Measurements from ENCODE around the gene MED1. TPM values are rescaled to one million over a fixed set of nuclear protein-coding genes. Genes with fewer than 3 reads are reported as not detected.

The MED1 gene
- total and polyA plus RNA-seq, 4 donors, result 4.4 to 19.3 (median 9.1) TPM

DNA sequence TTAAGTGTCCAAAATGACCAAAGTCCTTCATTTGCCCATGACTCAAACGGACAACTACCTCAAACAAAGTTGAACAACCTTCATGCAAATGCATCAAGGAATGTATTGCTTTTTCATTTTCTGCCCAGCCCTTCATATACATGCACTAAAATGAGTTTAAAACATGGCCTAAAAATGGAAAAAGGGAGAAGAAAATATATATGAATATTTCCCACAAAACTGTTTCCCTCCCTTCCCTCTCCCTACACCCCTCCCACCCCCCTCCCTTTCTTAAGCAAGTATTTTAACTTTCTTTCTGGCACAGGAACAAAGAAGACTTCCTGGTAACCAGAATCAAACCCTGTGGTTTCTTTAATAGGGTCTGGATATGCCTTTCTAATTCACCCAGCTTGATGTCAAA lies 44.1 kb downstream of the MED1 start:
- Histone ChIP-seq H3K27me3 (ENCODE audit: control insufficient read depth in 4 of 4, insufficient read depth in 4 of 4, low read length in 3 of 4) (no peaks in the 10 kb centered on the region), H3K4me1 (ENCODE audit: control insufficient read depth in 4 of 4, insufficient read depth in 4 of 4, low read length in 3 of 4) (peaks cover 0 to 4% (median 1%) of the 10 kb centered on the region in 4 donors), H3K9ac (ENCODE audit: low read depth in 1 of 2, low read length in 2 of 2) (no peak overlapping the region), H3K9me3 (ENCODE audit: control insufficient read depth in 4 of 4, low read length in 3 of 4) (no peaks in the 10 kb centered on the region), H3K4me3 (ENCODE audit: low read depth in 1 of 3, low read length in 3 of 3) (no peak overlapping the region), H3K36me3 (ENCODE audit: control insufficient read depth in 4 of 4, insufficient read depth in 3 of 4, low read depth in 1 of 4, low read length in 3 of 4) (peaks cover 11 to 38% (median 32%) of the 10 kb centered on the region in 4 donors), H3K27ac (ENCODE audit: low read depth in 1 of 2, low read length in 2 of 2) (no peak overlapping the region)
- 53% methylated on average over 1 of the region's 1 CpG for WGBS
- TF ChIP-seq REST (IDR thresholded peaks at IDR 0.05) (no peak), FOXA1 (IDR thresholded peaks at IDR 0.05) (no peak), ZBTB33 (IDR thresholded peaks at IDR 0.05) (no peak), TAF1 (conservative IDR thresholded peaks at IDR 0.05) (no peak), HNF4G (IDR thresholded peaks at IDR 0.05) (no peak), NR2F2 (IDR thresholded peaks at IDR 0.05) (no peak), RXRA (IDR thresholded peaks at IDR 0.05) (no peak), YY1 (IDR thresholded peaks at IDR 0.05) (no peak), JUND (IDR thresholded peaks at IDR 0.05) (no peak), SP1 (IDR thresholded peaks at IDR 0.05) (no peak)
- TF ChIP-seq, protein P1, sequence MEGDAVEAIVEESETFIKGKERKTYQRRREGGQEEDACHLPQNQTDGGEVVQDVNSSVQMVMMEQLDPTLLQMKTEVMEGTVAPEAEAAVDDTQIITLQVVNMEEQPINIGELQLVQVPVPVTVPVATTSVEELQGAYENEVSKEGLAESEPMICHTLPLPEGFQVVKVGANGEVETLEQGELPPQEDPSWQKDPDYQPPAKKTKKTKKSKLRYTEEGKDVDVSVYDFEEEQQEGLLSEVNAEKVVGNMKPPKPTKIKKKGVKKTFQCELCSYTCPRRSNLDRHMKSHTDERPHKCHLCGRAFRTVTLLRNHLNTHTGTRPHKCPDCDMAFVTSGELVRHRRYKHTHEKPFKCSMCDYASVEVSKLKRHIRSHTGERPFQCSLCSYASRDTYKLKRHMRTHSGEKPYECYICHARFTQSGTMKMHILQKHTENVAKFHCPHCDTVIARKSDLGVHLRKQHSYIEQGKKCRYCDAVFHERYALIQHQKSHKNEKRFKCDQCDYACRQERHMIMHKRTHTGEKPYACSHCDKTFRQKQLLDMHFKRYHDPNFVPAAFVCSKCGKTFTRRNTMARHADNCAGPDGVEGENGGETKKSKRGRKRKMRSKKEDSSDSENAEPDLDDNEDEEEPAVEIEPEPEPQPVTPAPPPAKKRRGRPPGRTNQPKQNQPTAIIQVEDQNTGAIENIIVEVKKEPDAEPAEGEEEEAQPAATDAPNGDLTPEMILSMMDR (IDR thresholded peaks at IDR 0.05; ENCODE audit: low read depth, low read length, missing input control), result no peak
- TF ChIP-seq, protein P2, sequence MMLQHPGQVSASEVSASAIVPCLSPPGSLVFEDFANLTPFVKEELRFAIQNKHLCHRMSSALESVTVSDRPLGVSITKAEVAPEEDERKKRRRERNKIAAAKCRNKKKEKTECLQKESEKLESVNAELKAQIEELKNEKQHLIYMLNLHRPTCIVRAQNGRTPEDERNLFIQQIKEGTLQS (IDR thresholded peaks at IDR 0.05), result no peak
- DNase-seq (ENCODE audit: low spot score), result no peak

DNA sequence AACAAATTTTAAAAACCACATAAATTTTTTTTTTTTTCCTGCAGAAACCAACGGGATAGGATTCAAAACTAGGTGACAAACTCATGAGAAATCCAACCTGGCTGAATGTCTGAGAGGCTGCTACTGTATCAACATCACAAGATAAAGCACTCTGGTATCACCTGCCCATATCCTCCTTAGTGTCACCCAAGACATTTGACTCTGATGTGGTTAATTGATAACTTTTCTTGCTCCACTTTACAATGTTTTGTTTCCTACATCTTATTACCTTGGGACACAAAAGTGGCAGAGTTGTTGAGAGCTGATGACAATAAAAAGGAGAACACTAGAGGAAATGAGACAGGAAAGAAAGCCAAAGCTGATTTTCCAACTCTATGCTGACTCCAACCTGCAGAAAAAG lies 45.6 kb downstream of the MED1 start:
- WGBS, result 69% methylated on average over 1 of the region's 1 CpG
- Histone ChIP-seq H3K27me3 (ENCODE audit: control insufficient read depth in 4 of 4, insufficient read depth in 4 of 4, low read length in 3 of 4) (no peaks in the 10 kb centered on the region), H3K9ac (ENCODE audit: low read depth in 1 of 2, low read length in 2 of 2) (no peak overlapping the region), H3K27ac (ENCODE audit: low read depth in 1 of 2, low read length in 2 of 2) (no peak overlapping the region), H3K9me3 (ENCODE audit: control insufficient read depth in 4 of 4, low read length in 3 of 4) (no peaks in the 10 kb centered on the region), H3K4me1 (ENCODE audit: control insufficient read depth in 4 of 4, insufficient read depth in 4 of 4, low read length in 3 of 4) (peaks cover 2 to 7% (median 6%) of the 10 kb centered on the region in 4 donors), H3K4me3 (ENCODE audit: low read depth in 1 of 3, low read length in 3 of 3) (no peak overlapping the region), H3K36me3 (ENCODE audit: control insufficient read depth in 4 of 4, insufficient read depth in 3 of 4, low read depth in 1 of 4, low read length in 3 of 4) (peaks cover 10 to 31% (median 28%) of the 10 kb centered on the region in 4 donors)
- TF ChIP-seq GABPA (IDR thresholded peaks at IDR 0.05 in 1 of 2, conservative IDR thresholded peaks at IDR 0.05 in 1 of 2) (no peak), RAD21 (IDR thresholded peaks at IDR 0.05) (no peak), NR2F2 (IDR thresholded peaks at IDR 0.05) (no peak), MAX (IDR thresholded peaks at IDR 0.05) (no peak), SP1 (IDR thresholded peaks at IDR 0.05) (no peak), HNF4G (IDR thresholded peaks at IDR 0.05) (no peak), EGR1 (IDR thresholded peaks at IDR 0.05; ENCODE audit: low read depth in 2 of 2) (no peak)
- TF ChIP-seq, protein P1 (IDR thresholded peaks at IDR 0.05; ENCODE audit: low read depth, low read length, missing input control), result no peak
- no peak for DNase-seq (ENCODE audit: low spot score)

All from liver (tissue), 9 donors.